Astrocyte (in vitro differentiated cells and primary cell): Measurements from ENCODE around the gene CYRIA.

Source experiments
- CTCF ChIP-seq: IDR thresholded peaks from 2 replicates; pipeline ENCODE4 v1.5.1; 2011; ENCODE audit warnings: low read depth, mild to moderate bottlenecking, inconsistent platforms, low read length, moderate library complexity; ENCODE audit not compliant: insufficient read depth
- EZH2 ChIP-seq: IDR thresholded peaks from 2 replicates; pipeline ENCODE4 v1.6.1; 2012; ENCODE audit warnings: mild to moderate bottlenecking, low read length, inconsistent platforms; ENCODE audit not compliant: insufficient read depth

GRCh38 chr2:16622399-16622968 lies 43.1 kb downstream of the CYRIA start:
- TF ChIP-seq CTCF = no peak
- TF ChIP-seq EZH2 = no peak
